ENCODE data around the gene KCNQ1. TPM values are rescaled to one million over a fixed set of nuclear protein-coding genes. Genes with fewer than 3 reads are reported as not detected.

Gene KCNQ1
- total RNA-seq, 1 experiment from 2014 or later = 2.3 TPM

- Histone ChIP-seq H3K14ac (ENCODE audit: insufficient read depth, low read length) (peak overlapping the region; percentile 8; the same call in 1 of the 2 replicates), H3K79me1 (ENCODE audit: insufficient read depth, low read depth, low read length, poor library complexity, severe bottlenecking) (no peaks in the 10 kb centered on the region), H3K18ac (ENCODE audit: insufficient read length, low read depth, low read length) (no peak overlapping the region), H3K27me3 (ENCODE audit: insufficient read depth, low read length) (no peaks in the 10 kb centered on the region; the same call in 1 of the 2 replicates), H3K9ac (ENCODE audit: extremely low read depth, insufficient read length, low read length) (no peak overlapping the region), H2AFZ (ENCODE audit: low read length) (no peak overlapping the region), H4K20me1 (ENCODE audit: control insufficient read depth, insufficient read depth, insufficient read length) (no peaks in the 10 kb centered on the region), H3K56ac (ENCODE audit: insufficient read length, low read depth, low read length) (no peak overlapping the region), H3K4me1 (ENCODE audit: insufficient read depth, low read length) (no peaks in the 10 kb centered on the region), H3K23ac (ENCODE audit: insufficient read length, low read depth, low read length) (no peak overlapping the region), H2BK15ac (ENCODE audit: low read depth, low read length) (no peak overlapping the region), H3K4me2 (ENCODE audit: insufficient read depth, insufficient read length, low read length) (no peak overlapping the region), H2BK12ac (ENCODE audit: insufficient read length, low read depth, low read length) (no peak overlapping the region), H3K4ac (ENCODE audit: low read depth, low read length) (no peak overlapping the region), H4K5ac (ENCODE audit: insufficient read length, low read depth, low read length) (no peak overlapping the region), H4K91ac (ENCODE audit: insufficient read length, low read depth, low read length) (no peak overlapping the region), H2BK120ac (ENCODE audit: low read depth, low read length, poor library complexity, severe bottlenecking) (no peak overlapping the region), H3K9me3 (ENCODE audit: control insufficient read depth, low read depth, low read length) (no peaks in the 10 kb centered on the region), H2BK20ac (ENCODE audit: low read depth, low read length, poor library complexity, severe bottlenecking) (no peak overlapping the region), H4K8ac (replicated peaks; ENCODE audit: insufficient read length, low read depth, low read length) (no peak overlapping the region), H2BK5ac (ENCODE audit: insufficient read length, low read length) (no peak overlapping the region), H3T11ph (ENCODE audit: low read length) (no peak overlapping the region), H3K27ac (ENCODE audit: insufficient read length, low read depth, low read length) (no peak overlapping the region), H3K23me2 (ENCODE audit: insufficient read length, low read depth, low read length, poor library complexity, severe bottlenecking) (no peaks in the 10 kb centered on the region), H3K79me2 (ENCODE audit: insufficient read depth, low read length) (no peaks in the 10 kb centered on the region), H2AK5ac (ENCODE audit: insufficient read length, low read length) (no peak overlapping the region)
- Mint-ChIP-seq H3K27me3 (ENCODE audit: low read depth) (peaks cover 91% of the 10 kb centered on the region), H3K4me1 (peaks cover 10 to 19% of the 10 kb centered on the region in 2 experiments), H3K4me3 (no peak overlapping the region), H3K9me3 (peaks cover 9 to 10% of the 10 kb centered on the region in 2 experiments), H3K27ac (peak overlapping the region in 1 of 3 experiments; percentile 54; a peak in 1 of 7 replicates), H3K36me3 (ENCODE audit: insufficient read depth in 1 of 3, low read depth in 3 of 3) (peaks cover 0 to 9% (median 4%) of the 10 kb centered on the region in 3 experiments; a peak in 5 of 7 replicates)
- no CpG with 5 or more reads among the region's 22 CpGs for WGBS (ENCODE audit: extremely low coverage, insufficient read length, low lambda C conversion rate)
- peak; percentile 26 for DNase-seq
- no peak for TF ChIP-seq CTCF (conservative IDR thresholded peaks at IDR 0.05)
These were observed 357.0 kb downstream of the KCNQ1 start for GRCh38 chr11:2801711-2802388.

Measured in H9 (cell line).